DND-41 (cell line): ENCODE measurements around the gene ENTPD3.

ENCODE experiments used
- EZH2 ChIP-seq: IDR thresholded peaks from 3 replicates; pipeline ENCODE4 v1.6.1; 2012; ENCODE audit warnings: borderline replicate concordance, low read depth, mild to moderate bottlenecking, moderate library complexity, low read length, inconsistent platforms; ENCODE audit not compliant: severe bottlenecking
- TF ChIP-seq, protein P1 (sequence below): IDR thresholded peaks from 2 replicates; pipeline ENCODE4 v1.5.1; 2012; ENCODE audit warnings: borderline replicate concordance, low read length, moderate library complexity, mild to moderate bottlenecking; ENCODE audit not compliant: poor library complexity, severe bottlenecking; ENCODE audit errors: extremely low read depth

DNA sequence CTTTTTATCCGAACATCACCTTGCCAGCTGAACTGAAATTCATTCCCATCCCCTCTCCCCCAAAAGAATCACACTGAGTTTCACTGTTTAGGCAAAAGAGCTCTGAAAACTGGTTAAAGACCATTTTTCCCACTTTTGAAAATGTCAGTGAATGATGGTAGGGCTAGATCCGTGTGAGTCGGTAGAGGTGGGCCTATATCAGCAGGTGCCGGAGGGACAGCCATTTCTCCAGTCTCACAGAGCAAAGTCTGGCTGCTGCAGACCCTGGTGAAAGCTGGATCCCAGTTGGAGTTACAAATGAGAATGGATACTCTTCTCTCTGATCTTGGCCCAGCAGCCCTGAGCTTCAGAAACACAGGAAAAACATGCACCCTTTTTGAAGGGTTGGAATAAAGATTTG is 10.9 kb downstream of the ENTPD3 start:
- TF ChIP-seq, protein P1, sequence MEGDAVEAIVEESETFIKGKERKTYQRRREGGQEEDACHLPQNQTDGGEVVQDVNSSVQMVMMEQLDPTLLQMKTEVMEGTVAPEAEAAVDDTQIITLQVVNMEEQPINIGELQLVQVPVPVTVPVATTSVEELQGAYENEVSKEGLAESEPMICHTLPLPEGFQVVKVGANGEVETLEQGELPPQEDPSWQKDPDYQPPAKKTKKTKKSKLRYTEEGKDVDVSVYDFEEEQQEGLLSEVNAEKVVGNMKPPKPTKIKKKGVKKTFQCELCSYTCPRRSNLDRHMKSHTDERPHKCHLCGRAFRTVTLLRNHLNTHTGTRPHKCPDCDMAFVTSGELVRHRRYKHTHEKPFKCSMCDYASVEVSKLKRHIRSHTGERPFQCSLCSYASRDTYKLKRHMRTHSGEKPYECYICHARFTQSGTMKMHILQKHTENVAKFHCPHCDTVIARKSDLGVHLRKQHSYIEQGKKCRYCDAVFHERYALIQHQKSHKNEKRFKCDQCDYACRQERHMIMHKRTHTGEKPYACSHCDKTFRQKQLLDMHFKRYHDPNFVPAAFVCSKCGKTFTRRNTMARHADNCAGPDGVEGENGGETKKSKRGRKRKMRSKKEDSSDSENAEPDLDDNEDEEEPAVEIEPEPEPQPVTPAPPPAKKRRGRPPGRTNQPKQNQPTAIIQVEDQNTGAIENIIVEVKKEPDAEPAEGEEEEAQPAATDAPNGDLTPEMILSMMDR: no peak
- no peak for TF ChIP-seq EZH2
